SH-SY5Y (cell line): ENCODE measurements around the gene UVRAG.

Experiments
- GATA2 ChIP-seq: IDR thresholded peaks from 2 replicates; pipeline ENCODE4 v1.6.1; 2011; ENCODE audit warnings: mild to moderate bottlenecking, low read depth, low read length
- GATA3 ChIP-seq: IDR thresholded peaks from 2 replicates; pipeline ENCODE4 v1.6.1; 2011; ENCODE audit warnings: low read depth, mild to moderate bottlenecking, low read length, moderate library complexity

UVRAG gene

DNA sequence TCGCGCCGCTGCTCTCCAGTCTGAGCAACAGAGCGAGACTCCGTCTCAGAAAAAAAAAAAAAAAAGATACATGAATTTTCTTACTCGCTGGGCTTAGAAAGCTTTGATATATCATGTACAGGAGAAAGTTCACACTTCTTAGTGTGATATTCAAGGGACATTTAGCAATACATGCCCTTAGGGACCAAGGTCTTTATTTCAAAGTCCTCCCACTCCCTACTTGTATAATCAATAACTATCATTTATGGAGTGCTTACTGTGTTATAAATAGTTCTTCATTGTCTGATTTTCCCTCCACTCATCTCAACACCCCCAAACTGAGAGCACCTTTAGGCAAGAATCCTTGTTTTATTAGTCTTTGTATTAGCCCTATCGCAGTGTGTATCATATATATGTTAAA is 103.3 kb downstream of the UVRAG start:
- no peak for TF ChIP-seq GATA2
- TF ChIP-seq GATA3: no peak

DNA sequence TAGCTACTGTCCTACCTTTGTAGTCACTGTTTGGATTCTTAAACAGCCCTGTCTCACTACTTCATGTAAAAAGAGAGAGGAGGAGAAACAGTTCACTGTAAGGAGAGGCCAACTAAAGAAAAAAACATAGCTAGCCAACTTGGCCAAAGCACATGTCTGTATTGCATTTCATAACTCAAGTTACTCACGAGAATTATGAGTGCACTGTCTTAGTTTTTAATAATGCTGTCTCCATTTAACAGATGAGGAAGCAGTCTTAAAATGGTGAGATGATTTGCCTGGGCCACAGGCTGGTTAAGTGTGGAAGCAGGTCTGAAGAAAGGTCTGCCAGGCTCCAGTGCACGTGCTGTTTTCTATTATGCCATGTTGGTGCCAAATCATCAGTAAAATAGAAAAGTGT is 104.5 kb downstream of the UVRAG start:
- TF ChIP-seq GATA2 (no peak), GATA3 (no peak)

DNA sequence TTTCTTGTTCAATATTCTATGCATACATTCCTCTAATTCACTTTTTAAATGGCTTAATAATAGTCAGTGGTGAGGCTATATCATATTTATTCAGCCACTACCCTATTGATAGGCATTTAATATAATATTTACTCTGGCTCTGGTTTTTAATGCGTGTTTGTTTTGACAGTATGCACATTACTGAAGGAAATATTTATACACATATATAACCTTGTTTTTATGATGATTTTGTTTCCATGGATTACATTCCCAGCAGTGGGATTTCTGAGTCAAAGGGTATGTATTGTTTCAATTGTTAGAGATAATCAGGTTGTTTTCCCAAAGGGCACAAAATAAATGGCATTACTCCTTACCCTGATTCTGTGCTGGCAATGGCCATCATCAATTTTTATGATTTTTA is 105.8 kb downstream of the UVRAG start:
- TF ChIP-seq GATA2 (no peak), GATA3 (no peak)

DNA sequence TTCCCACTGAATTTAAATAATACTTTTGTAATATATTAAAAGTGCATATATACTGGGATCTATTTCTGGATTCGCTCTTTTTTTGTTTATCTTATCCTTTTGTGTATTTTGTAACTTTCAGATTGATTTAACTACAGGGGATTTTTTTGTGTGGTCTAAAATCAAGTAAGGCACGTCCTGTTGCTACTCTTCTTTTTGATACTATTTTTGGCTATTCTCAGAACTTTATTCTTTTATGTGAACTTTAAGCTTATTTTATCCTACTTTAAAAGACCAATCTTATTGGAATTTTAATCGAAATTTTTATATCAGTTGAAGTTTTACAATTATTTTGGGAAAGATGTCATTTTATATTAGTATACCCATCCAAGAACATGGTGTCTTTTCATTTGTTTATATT is 106.8 kb downstream of the UVRAG start:
- TF ChIP-seq GATA2 (no peak), GATA3 (no peak)

DNA sequence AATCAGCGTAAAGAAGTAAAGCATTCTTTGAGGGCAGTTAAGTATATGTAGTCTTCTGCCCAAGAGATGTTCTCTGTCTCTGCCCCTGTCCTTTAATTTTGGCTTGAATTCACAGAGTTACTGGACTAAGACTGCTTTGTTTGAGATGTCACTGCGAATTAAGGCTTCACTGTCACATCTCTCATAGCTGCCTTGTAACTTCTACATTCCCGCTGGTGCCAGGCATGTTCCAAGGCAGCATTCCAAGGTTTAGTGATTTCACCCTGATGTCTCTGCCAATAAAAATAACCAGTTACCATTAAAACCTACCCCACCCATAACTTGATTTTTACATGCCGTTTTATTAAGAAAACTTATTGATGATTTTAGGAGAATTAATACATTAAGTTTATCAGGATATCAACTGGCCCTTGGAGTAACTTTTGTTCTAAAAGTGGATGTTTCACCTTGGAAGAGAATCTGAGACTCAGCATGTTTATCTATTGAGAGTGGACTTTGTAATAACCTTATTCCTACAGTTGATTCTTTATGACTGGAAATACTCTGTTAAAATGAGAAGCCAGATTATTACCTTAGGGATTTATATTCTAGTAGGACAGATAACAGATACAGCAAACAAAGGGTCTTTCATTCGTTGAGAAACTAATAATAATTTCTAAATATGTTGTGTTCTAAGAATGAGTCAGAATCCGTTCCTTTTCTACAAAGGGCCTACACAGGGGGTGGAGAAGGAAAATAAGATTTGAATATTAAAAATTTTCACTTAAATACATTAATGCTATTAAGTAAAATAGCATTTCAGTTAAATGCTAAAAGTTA is 110.2 kb downstream of the UVRAG start:
- no peak for TF ChIP-seq GATA2
- no peak for TF ChIP-seq GATA3

DNA sequence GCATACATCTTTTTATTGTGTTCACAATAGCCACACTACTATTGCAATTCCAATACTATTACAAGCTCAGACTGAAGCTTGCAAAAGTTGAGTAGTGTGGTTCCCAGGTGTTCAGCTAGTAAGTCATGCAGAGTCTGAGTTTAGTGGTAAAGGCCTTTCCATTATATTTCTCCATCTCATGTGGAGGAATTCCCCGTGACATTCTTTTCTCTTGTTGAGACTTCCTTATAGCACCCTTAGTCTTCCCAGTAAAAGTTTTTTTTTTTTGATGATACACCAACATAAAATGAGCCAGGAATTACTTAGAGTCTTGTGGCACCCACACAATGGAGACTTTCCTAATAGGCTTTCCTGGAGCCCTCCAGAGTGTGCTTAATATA is 110.8 kb downstream of the UVRAG start:
- TF ChIP-seq GATA3: no peak
- no peak for TF ChIP-seq GATA2

DNA sequence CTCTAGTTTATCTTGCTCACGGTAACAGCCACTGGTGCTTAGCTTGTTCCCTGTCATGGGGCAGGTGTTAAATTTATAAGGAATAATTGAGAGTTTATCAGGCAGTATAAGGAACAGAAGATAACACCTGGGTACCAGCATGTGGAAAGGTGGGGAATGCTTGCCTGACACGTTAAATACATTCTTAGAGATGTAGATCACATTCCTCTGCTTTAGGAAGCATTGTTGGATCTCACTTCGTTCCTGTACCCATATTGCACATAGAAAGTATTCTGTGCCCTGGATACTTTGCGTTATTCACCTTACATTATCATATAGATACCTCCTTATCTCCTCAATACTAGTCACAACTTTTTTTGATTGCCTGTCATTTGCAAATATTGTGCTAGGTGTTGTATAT is 114.7 kb downstream of the UVRAG start:
- TF ChIP-seq GATA2 (no peak), GATA3 (no peak)

DNA sequence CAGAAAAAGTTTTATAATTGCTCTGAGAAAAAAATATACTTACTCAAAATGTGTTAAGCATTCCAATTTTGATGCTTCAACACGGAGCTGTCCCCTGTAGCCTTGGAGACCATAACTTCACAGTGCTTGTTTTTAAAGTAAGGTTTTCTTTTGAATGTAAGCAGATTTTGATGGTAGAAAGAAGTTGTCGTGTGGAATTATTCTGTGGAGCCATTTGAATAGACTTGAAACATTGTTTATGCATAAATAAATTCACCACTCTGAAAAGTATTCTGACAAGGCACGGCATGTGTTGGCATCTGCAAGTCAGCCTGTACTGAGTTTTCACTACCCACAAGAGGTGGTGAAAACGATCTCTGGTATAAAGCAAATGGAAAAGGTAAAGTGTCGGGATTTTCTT is 115.5 kb downstream of the UVRAG start:
- TF ChIP-seq GATA3 (no peak), GATA2 (no peak)

DNA sequence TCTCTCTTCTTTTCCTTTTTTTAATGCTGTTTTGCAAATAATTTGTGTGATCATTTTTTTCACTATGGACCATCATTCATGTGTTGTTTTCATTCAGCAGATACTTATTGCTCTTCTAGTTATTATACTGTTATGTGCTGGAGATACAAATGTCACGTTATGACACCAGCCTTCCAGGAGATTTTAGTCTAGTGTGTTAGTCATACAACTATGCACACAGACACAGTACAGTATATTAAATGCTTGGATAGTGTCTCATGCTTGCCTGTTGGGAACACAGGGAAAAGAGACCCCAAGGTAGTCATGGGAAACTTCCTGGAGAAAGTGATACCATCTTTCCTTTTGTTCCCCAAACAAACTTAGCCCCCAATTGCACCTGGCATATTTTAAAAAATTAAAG is 116.1 kb downstream of the UVRAG start:
- TF ChIP-seq GATA3 (no peak), GATA2 (no peak)

DNA sequence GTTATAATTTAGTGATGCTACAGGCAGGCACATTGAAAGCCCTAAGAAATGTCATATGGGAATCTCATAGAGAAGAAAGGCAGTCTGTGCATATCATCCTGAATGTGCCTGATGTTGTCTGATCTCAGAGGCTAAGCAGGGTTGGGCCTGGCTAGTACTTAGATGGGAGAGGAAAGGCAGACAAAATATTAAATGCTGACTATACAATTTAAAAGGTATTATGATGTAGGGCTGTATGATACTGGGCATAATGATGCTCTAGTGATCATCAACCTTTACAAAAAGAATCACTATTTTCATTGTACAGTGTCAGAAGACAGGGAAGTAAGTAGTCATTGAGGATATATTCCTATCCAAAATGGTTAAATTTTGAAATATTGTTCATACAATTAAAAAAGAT is 119.8 kb downstream of the UVRAG start:
- TF ChIP-seq GATA3: no peak
- TF ChIP-seq GATA2: no peak

DNA sequence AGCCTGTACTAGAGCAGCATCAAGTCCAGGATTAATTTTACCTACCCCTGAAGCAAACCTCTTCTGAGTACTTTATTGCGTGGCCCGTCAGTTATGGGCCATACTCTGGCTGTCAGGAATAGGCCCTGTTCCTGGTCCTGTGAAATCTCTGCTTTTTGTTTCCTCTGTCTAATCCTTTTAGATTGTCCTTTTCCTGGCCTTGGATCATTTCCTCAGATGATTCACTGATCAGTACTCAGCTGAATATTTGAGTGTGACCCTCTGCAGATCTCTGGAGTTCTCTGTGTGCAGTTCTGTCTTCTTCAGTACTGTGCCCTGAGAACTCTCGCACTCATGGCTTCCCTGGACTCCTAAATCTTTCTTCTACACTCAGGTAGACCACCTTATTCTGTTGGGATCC is 123.5 kb downstream of the UVRAG start:
- TF ChIP-seq GATA3 (no peak), GATA2 (no peak)

DNA sequence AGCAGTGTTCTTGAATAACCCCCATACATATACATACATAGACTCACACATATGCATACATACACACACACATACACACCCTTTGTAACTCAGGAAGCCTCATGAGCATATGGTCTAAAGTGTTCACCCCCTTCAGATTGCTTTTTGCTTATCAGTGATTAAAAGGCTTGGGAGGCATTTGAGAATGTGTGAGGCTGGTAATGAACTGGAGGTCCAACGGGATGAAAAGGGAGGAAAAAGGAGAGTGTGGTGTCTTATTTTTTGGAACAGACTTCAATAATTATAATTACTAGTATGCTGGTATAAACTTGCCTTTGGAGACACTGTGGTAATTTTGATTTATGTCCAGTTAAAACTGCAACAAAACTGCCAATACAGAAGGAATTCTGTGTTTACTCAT is 124.5 kb downstream of the UVRAG start:
- TF ChIP-seq GATA3: no peak
- no peak for TF ChIP-seq GATA2

DNA sequence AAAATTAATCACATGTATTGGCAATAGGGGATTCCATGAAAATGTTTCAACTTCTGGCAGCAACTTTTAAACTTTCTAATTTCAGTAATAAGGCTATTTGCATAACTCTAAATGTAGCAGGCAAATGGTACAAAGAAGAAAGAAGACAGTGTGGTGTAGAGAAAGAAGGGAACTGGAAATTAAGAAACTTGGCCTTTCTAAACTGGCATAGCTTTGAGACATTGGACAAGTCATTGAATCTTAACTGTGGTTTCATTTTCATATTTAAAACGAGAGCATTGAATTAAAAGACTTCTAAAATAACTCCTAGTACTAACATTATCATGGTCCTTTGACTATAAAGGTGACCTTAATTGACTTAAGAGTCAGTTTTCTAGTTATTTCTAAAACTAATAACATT is 125.0 kb downstream of the UVRAG start:
- no peak for TF ChIP-seq GATA3
- TF ChIP-seq GATA2: no peak

DNA sequence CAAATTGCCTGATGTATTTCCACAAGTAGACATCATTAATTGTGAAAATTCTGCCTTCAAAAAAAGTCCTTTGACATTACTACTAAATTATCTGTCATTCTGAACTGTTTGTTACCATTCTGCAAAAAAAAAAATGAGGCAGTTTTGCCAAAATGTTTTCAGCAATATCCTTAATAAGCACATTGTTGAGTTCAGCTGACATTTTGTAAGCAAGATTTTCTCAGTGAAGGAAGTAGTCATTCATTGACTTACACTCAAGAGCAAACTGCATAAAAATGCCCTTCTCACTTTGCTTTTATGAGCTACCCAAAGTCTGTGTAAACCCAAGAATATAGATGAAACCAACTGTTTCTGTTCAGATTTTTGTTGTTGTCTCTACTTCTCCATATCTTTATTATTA is 125.9 kb downstream of the UVRAG start:
- no peak for TF ChIP-seq GATA3
- TF ChIP-seq GATA2: no peak

DNA sequence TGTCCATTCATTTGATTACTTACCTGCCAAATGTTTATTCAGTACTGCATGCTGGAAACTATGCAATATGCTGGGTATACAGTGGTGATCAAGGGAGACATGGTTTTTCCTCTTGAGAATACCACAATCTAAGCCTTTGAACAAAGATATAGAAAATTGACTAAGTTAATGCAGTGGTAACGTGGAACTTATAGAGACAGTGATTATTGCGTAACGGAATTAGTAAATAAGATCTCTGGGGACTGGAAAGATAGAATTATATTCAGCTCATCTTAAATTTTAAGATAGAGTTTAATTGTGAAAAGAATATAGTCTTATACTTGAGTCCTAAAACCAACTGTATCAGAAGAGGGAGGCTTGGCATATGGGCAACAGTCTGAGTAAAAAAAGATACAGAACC is 129.5 kb downstream of the UVRAG start:
- TF ChIP-seq GATA3: no peak
- TF ChIP-seq GATA2: no peak

DNA sequence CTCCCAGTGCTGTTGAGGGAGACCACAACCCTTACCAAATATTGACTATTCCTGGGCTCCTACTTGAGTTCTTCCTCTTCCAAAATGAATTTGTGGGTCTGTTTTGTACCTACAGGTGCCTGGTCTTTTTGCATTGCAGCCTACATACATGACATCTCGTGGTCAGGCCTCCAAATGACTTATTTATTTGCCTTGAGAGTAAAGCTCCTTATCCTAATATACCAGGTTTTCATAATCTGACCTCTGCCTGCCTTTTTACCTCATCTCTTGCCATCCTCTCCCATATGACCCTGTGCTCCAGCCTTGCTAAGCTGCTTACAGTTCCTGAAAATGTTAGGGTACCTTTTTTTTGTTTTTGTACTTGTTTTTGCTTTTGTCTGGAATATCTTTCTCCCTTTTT is 130.4 kb downstream of the UVRAG start:
- TF ChIP-seq GATA2 (no peak), GATA3 (no peak)

DNA sequence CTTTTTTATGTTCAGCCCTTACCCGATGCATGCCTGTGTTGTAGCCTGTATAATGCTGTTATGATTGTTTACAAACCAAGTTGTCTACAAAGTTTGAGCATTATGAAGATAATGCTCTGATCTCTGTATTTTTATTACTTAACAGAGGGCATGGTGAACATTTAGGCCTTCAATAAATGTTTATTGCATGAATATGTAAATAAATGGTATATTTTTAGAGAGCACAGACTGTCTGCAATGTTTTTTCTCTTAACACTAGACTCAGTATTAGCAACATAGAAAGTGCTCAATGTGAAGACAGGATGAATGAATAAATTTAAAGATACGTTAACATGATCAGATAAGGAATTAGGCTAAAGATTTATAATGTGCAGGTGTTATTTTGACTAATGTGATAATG is 130.9 kb downstream of the UVRAG start:
- TF ChIP-seq GATA2 (no peak), GATA3 (no peak)
